CD4-positive, alpha-beta T cell (primary cell): ENCODE results near the gene ANKZF1. TPM values are rescaled to one million over a fixed set of nuclear protein-coding genes. Genes with fewer than 3 reads are reported as not detected.

Source experiments
- ATAC-seq: fragments of 200-7000 bp; cut with Tn5 transposase; one replicate; pipeline ENCODE4 v1.10.0; 2022; ENCODE audit warnings: mild to moderate bottlenecking; ENCODE audit not compliant: poor library complexity
- CTCF ChIA-PET: fragments of 350-600 bp; sonication (Branson Sonifier 250); formaldehyde crosslinking; loops from one replicate; lab custom pipeline; 2021; ENCODE audit warnings: antibody characterized with exemption, inconsistent platforms; lab: Charles Lee
- POLR2A ChIA-PET: fragments of 350-600 bp; sonication (Branson Sonifier 250); formaldehyde crosslinking; loops from one replicate; lab custom pipeline; 2021; ENCODE audit warnings: antibody characterized with exemption, inconsistent platforms; lab: Charles Lee
- DNase-seq, 14 experiments: peaks; one replicate each; pipeline ENCODE4 v3.0.0-alpha.2; 2013 to 2020; ENCODE audit warnings: mixed read lengths in 2 of 14
- H3K27ac ChIP-seq, 2 donors: one replicate each; pipeline versions ENCODE4 v1.5.1 to v1.7.0; 2013; ENCODE audit warnings: low read length in 2 of 2, low read depth in 1 of 2, mild to moderate bottlenecking in 1 of 2
- H3K27me3 ChIP-seq, 2 experiments: 1 replicate in 1 of 2; 2 replicates in 1 of 2; pipeline versions ENCODE4 v1.6.1 to v1.7.0; 2013; ENCODE audit warnings: low read length in 2 of 2, control low read depth in 1 of 2, mild to moderate bottlenecking in 1 of 2, moderate library complexity in 1 of 2; ENCODE audit not compliant: insufficient read depth in 2 of 2, control insufficient read depth in 1 of 2
- H3K36me3 ChIP-seq: one replicate; pipeline ENCODE4 v1.6.1; 2013; ENCODE audit warnings: low read length, control low read depth; ENCODE audit not compliant: insufficient read depth
- H3K4me1 ChIP-seq: one replicate; pipeline ENCODE4 v1.6.1; 2013; ENCODE audit warnings: low read length, control low read depth; ENCODE audit not compliant: insufficient read depth
- H3K4me3 ChIP-seq: one replicate; pipeline ENCODE4 v1.5.1; 2013; ENCODE audit warnings: mild to moderate bottlenecking, low read length, moderate library complexity
- H3K9me3 ChIP-seq, 2 experiments: 1 replicate in 1 of 2; 2 replicates in 1 of 2; pipeline versions ENCODE4 v1.6.1 to v1.7.0; 2013; ENCODE audit warnings: low read length in 2 of 2, mild to moderate bottlenecking in 2 of 2, control low read depth in 1 of 2, moderate library complexity in 1 of 2; ENCODE audit not compliant: control insufficient read depth in 1 of 2, insufficient read depth in 1 of 2
- H3K27ac Mint-ChIP-seq: one replicate; pipeline ENCODE4 v1.8.0; 2020; ENCODE audit warnings: mixed read lengths
- H3K27me3 Mint-ChIP-seq: one replicate; pipeline ENCODE4 v1.8.0; 2021; ENCODE audit warnings: mixed read lengths
- H3K36me3 Mint-ChIP-seq: one replicate; pipeline ENCODE4 v1.8.0; 2021; ENCODE audit warnings: low read depth, mixed read lengths
- H3K4me1 Mint-ChIP-seq: one replicate; pipeline ENCODE4 v1.8.0; 2021; ENCODE audit warnings: low read depth, mixed read lengths
- H3K4me3 Mint-ChIP-seq: one replicate; pipeline ENCODE4 v1.8.0; 2020; ENCODE audit warnings: mild to moderate bottlenecking, mixed read lengths
- H3K9me3 Mint-ChIP-seq: one replicate; pipeline ENCODE4 v1.8.0; 2020; ENCODE audit warnings: mixed read lengths
- CTCF ChIP-seq: fragments of 200-600 bp; IDR thresholded peaks from one replicate; pipeline ENCODE4 v1.8.0; 2022; ENCODE audit warnings: antibody characterized with exemption, mild to moderate bottlenecking
- intact Hi-C, 2 experiments: fragments of 100-400 bp; cut with DNase I in 1 of 2; cut with micrococcal nuclease in 1 of 2; formaldehyde crosslinking; loops; one replicate each; pipeline versions ENCODE4 v1.15.1 to v1.9.0; 2023 to 2025; cut with DNase I, micrococcal nuclease
- total RNA-seq, 174 experiments: library from RNA in 2 of 174; stranded (reverse) in 2 of 174; gene quantifications; one replicate each; pipeline ENCODE4 v1.2.3 and lab custom pipeline; 2021 to 2026

The ANKZF1 gene
- total RNA-seq, 2 experiments from 2014 or later: 128 to 135 TPM

GRCh38 chr2:219223831-219224610, 5.6 kb upstream of the ANKZF1 start:
- Mint-ChIP-seq H3K4me1 (peaks cover 42% of the 10 kb centered on the region), H3K4me3 (peak overlapping the region; percentile 56), H3K36me3 (peaks cover 80% of the 10 kb centered on the region), H3K27ac (peak overlapping the region; percentile 9), H3K9me3 (no peaks in the 10 kb centered on the region), H3K27me3 (no peaks in the 10 kb centered on the region)
- H3K9me3 ChIP-seq: no peaks in the 10 kb centered on the region
- TF ChIP-seq CTCF: no peak
- ChIA-PET CTCF (interaction anchor here (1.1 kb wide), 1 partner anchor 71 kb away, joined by 4 read pairs; no protein-coding TSS in a partner anchor), POLR2A (interaction anchor here (0.8 kb wide), 1 partner anchor 25 kb away, joined by 3 read pairs; no protein-coding TSS in a partner anchor)
- no peak overlapping the region for H3K27ac ChIP-seq
- H3K4me3 ChIP-seq: no peak overlapping the region
- H3K4me1 ChIP-seq: peaks cover 28% of the 10 kb centered on the region
- ATAC-seq (no peak), DNase-seq (no peak)
- intact Hi-C loops: no loop called here
- no peaks in the 10 kb centered on the region for H3K27me3 ChIP-seq
- peaks cover 68% of the 10 kb centered on the region for H3K36me3 ChIP-seq

- Histone ChIP-seq H3K4me3 (no peak overlapping the region), H3K9me3 (no peaks in the 10 kb centered on the region), H3K36me3 (peaks cover 61% of the 10 kb centered on the region), H3K27ac (no peak overlapping the region), H3K27me3 (no peaks in the 10 kb centered on the region), H3K4me1 (peaks cover 23% of the 10 kb centered on the region)
- ATAC-seq (no peak), DNase-seq (no peak)
- ChIA-PET CTCF (no interaction called here), POLR2A (no interaction called here)
- Mint-ChIP-seq H3K4me1 (peaks cover 47% of the 10 kb centered on the region), H3K27ac (no peak overlapping the region), H3K9me3 (no peaks in the 10 kb centered on the region), H3K36me3 (peaks cover 80% of the 10 kb centered on the region), H3K27me3 (no peaks in the 10 kb centered on the region), H3K4me3 (no peak overlapping the region)
- TF ChIP-seq CTCF: no peak
- intact Hi-C loops: loop anchor here in 1 of 2 experiments (5.0 kb wide), 1 partner anchor 67 kb away; no protein-coding TSS in a partner anchor
Measured at GRCh38 chr2:219225350-219225749, 4.3 kb upstream of the ANKZF1 start.

- Mint-ChIP-seq H3K4me3 (peak overlapping the region; percentile 83), H3K27ac (peak overlapping the region; percentile 67), H3K4me1 (peaks cover 64% of the 10 kb centered on the region), H3K36me3 (peaks cover 71% of the 10 kb centered on the region), H3K9me3 (no peaks in the 10 kb centered on the region), H3K27me3 (no peaks in the 10 kb centered on the region)
- peak overlapping the region; percentile 46 to 91 for H3K27ac ChIP-seq
- ChIA-PET POLR2A (interaction anchor here (1.0 to 5.3 kb wide), 13 partner anchors 9 to 1012 kb away, joined by 3 to 181 read pairs (median 19); partner anchors contain the start of genes ABCB6, ARPC2, CNPPD1 and DNAJB2), CTCF (interaction anchor here (1.4 to 5.1 kb wide), 3 partner anchors 49 to 67 kb away, joined by 4 to 42 read pairs (median 11); partner anchors contain the start of gene DNAJB2)
- intact Hi-C loops: loop anchor here in 1 of 2 experiments (1.0 to 5.0 kb wide), 3 partner anchors 9 to 64 kb away; no protein-coding TSS in a partner anchor
- no peak for TF ChIP-seq CTCF
- no peaks in the 10 kb centered on the region for H3K9me3 ChIP-seq
- DNase-seq: no peak
- H3K4me1 ChIP-seq: peaks cover 49% of the 10 kb centered on the region
- no peak for ATAC-seq
- H3K27me3 ChIP-seq: no peaks in the 10 kb centered on the region
- H3K4me3 ChIP-seq: peak overlapping the region; percentile 76
- H3K36me3 ChIP-seq: peaks cover 51% of the 10 kb centered on the region
Measured at GRCh38 chr2:219228041-219228910, 1.3 kb upstream of the ANKZF1 start.
